TTC549 (cell line): Measurements from ENCODE around the gene FADS2.

Source experiments
- FAIRE-seq: peaks from 2 replicates; lab custom pipeline; 2012; peaks lifted over from hg19 to GRCh38; lab: Jason Lieb, UNC

Gene FADS2

GRCh38 chr11:61907282-61907681 lies 79.2 kb downstream of the FADS2 start:
- no peak for FAIRE-seq

DNA sequence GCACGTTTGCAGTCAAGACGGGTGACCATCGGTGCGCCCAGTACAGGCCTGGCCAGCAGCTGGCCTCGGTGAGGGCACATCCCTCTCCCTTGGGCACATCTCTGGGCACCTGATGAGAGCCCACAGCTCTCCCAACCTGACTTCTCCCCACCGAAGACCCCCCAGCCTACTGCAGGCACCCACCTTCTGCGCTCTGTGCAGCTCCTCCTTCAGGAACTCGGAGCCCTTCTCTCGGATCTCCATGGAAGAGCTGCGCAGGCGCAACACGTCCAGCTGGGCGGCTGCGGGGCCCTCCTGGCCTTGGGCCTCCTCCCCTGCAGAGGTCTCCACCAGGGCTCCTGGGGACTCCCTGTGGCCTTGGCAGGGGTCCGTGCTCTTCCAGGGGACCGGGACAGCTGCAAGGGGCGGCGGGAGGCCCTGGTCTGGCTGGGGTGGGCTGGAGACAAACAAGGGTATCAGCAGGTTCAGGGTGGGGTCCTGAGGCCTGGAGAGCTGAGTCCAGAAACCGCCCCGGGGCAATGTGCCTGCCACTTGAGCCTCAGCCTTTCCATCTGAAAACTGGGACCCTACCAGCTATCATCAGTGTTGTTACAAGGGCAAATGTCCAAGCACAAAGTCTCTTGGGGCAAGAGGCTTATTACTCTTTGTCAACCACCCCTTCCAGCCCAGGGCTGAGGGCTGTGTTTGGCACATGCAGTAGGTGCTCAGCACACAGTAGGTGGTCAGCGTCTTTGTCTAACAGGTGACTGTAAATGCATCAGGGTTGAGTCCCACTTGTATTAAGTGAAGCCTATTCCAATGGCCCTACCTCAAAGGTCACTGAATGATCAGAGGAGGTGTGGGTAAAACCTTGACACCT lies 80.0 kb downstream of the FADS2 start:
- FAIRE-seq = no peak

- no peak for FAIRE-seq
These were observed 80.7 kb downstream of the FADS2 start for GRCh38 chr11:61908730-61909316.

DNA sequence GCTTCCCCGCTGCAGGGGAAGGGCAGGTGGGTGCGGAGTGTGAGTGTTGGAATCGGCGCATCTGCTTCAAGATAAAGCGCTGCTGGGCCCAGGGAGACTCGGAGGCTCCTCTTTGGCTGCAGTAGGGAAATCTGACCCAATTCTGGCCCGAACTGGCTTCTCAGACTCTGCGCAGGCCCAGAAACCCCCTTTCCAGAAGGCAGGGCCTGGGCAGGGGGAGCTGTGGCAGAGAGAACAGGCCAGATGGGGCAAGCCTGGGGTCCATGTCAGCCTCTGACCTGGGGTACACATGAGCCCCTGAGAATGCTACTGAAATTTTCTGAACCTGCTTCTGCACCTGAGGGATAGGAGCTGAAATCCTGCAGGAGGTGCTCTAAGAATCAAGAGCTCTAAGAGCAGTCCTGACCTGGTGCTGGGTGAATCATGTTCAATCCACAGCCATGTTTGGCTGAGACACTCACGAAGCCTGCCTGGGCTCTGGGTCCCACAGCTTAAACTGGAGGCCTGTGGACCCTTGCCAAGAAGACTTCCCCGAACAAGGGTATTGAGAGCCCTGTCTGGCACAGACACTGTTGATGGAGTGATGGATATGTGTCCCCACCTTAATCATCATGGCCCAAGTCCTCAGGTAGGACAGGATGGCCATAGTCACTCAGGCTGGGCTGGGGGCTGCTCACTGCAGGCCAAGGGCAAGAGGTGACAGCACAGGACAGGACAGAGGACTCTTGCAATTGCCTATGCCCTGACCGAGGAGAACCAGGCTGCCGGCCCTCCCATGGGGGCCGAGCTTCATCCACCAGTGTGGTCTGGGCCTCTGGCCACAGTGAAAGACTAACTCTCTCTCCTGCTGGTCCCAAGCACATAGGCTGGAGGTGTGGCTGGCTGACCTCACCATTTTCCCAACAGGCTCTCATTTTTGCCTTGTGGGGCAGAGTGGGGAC lies 82.4 kb downstream of the FADS2 start:
- no peak for FAIRE-seq

GRCh38 chr11:61911128-61911700 lies 83.1 kb downstream of the FADS2 start:
- FAIRE-seq = no peak

DNA sequence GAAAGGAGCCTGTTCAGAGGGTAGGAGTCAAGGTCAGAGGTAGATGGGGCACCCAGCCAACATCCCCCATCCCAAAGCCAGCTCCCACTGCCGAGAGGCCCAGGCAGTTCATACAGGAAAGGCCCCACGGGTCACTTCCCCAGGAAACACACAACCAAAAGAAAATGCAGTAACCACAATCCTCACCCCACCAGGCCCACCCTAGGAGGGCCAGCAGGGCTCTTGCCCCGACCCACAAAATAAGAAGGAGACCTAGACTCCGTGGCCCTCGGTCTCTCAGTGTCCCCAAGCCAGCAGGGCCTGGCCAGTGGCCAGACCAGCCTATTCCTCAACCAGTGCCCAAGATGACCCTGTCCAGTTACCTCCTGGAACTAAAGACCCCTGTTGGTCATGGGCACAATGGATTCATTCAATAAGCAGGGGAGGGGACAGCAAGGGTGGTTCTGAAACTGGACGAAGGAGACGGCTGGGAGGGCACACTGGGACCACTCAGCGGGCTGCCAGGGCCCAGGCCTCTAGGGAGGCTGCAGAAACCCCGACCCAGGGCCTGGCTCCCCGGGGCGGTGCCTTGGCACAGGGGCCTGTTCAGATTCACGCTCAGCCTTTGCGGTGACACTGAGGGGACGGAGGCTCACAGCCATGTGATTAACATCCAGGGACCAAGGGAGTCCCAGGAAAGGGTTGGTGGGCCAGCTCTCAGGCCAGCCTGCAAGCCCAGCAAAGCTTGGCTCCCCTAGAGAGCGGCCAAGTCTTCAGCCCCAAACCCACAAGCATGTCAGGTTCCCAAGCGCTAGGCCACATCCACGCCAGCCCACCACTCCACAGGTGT lies 83.8 kb downstream of the FADS2 start:
- FAIRE-seq = no peak

DNA sequence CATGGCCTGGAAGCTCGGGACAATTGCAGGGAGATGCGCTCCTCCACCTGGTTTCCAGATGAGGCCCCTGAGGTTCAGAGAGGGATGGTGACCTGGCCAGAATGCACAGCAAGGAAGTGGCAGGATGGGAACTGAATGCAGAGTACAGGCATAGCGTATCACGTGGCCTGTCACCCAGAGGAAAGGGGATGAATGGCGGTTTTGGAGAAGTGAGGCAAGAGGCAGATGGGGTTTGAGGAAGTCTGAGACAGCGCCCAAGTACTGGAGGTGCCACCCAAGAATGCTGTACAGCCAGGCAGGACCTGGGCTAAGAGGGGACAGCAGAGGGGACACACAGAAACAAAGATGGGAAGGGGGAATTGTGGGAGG lies 84.4 kb downstream of the FADS2 start:
- no peak for FAIRE-seq

DNA sequence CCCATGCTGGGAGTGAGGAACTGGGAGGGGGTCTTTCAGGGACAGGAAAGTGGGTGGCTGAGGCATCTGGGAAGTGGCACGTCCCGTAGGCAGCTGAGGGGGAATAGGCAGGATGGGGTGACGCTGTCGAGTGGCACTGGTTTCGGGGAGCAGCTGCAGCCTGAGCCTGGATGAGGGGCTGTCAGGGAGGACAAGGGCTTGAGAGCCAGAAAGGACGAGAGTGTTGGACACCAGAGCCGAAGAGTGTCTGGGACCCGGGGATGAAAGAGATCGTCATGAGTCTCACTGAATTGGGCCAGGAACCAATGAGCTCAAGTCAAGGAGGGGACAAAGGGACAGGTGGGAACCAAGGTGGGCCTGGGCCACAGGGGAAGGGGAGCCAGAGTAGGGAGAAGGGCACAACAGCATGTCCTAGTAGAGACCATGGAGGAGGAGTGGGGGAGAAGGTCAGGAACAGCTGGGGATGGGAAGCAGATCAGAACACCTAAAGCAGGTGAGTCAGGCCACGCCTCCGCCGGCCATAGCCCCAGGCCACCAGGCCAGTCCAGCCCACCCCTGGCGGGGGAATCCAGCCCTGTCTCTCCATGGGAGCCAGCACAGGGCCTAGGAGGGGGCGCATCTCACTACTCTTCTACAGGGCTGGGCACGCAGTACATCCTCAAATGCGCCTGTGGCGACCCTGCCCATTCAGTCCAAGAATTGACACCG lies 85.0 kb downstream of the FADS2 start:
- FAIRE-seq = no peak

DNA sequence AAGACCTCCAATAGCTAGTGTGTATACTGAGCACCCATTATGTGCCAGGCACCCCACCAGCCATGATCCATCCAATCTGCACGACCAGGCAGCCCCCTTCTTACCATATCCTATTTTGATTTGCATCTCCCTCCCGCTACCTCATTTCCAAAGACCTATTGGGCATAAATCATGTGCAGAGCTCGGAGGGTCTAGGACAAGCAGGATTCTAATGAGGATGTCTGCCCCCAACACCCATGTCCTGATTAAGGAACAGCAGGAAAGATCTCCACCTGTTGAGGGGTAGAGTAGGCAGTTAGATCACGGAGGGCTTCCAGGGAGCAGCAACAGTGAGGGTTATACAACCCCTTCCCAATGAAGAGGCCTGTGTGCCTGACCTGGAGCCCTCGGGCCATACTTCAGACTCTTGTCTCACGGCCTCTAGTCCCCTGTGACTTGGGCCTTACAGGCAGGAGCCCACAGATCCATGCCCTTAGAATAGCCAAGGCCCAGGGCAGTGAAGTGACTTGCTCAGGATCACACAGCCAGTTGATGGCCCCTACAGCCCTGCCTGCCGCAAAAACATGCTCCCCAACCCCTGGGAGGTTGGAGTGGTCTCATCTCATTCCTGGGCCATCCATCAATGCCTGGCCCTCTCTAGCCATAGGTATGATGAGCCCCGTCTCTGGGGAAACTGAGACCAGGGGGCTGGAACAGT lies 85.7 kb downstream of the FADS2 start:
- no peak for FAIRE-seq

GRCh38 chr11:61914471-61915171 lies 86.5 kb downstream of the FADS2 start:
- FAIRE-seq = no peak

DNA sequence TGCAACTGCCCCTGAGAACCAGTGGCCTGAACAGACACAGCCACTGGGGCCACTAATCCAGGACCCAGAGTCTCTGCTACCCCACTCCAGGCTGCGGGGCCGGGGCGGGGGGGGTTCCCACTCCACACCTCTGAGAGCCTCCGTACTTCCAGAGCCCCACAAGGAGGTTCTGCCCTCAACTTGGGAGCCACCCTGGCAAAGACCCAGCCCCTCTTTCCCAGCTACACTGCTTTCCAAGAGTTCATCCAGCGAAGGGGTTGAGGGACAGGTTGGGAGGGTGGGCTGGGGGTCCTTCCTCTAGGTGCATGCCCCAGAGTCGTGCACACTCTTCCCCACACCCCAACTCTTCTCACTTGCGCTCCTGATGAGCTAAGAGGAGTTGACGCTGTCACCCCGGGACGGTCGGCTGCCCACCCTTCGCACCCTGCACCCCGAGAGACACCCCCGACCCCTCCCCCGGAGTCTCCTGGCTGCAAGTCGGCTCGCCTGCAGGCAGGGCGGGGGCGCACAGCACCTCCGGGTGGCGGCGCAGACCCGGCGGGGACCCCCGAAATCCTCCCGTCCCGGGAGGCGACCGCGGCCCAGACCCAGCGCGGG lies 88.7 kb downstream of the FADS2 start:
- no peak for FAIRE-seq
